ENCODE results near the gene SIDT2.

Gene SIDT2

GRCh38 chr11:117189941-117190544 lies 11.5 kb downstream of the SIDT2 start:
- Histone ChIP-seq H3K9ac (ENCODE audit: insufficient read length, low read depth) (no peak overlapping the region), H3K36me3 (ENCODE audit: insufficient read depth, insufficient read length, low read length) (peaks cover 75% of the 10 kb centered on the region)

DNA sequence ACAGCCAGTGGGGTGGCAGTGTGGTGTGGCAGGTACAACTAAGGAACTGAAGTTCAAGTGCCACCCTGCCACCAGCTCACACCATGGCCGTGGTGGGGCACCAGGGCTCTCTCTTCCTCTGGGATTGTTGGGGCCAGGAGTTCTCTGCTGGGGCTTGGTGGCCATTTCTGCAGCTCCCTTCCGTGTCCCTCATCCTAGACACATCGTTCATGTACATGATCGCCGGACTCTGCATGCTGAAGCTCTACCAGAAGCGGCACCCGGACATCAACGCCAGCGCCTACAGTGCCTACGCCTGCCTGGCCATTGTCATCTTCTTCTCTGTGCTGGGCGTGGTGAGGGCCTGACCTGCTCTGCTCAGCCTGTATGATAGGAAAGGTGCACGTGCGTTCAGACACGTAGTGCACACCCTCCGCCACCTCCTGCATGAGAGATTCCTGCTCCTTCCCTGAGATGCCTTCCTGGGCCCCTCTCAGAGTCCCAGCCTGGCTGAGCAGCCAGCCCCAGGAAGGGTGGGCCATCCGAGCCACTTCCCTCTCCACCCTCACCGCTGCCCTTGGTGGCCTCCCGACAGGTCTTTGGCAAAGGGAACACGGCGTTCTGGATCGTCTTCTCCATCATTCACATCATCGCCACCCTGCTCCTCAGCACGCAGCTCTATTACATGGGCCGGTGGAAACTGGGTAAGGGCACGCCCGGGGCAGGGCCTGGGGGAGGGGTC lies 13.3 kb downstream of the SIDT2 start:
- no peak overlapping the region for H3K4me3 ChIP-seq (ENCODE audit: insufficient read length, low read depth)

More at GRCh38 chr11:117189941-117190544, 11.5 kb downstream of the SIDT2 start:
- TF ChIP-seq SUZ12 (IDR thresholded peaks at IDR 0.05; ENCODE audit: extremely low read depth, insufficient read depth, insufficient read length) (no peak), ZNF274 (IDR thresholded peaks at IDR 0.05; ENCODE audit: low read depth, low read length) (no peak), YY1 (IDR thresholded peaks at IDR 0.05; ENCODE audit: insufficient read depth, insufficient read length) (no peak)
- no peaks in the 10 kb centered on the region for H3K27me3 ChIP-seq (ENCODE audit: insufficient read depth, insufficient read length)
- no peak overlapping the region for H3K4me3 ChIP-seq (ENCODE audit: insufficient read length, low read depth)
- DNase-seq (ENCODE audit: low read depth, low spot score) = no peak
- no peaks in the 10 kb centered on the region for H3K4me1 ChIP-seq (ENCODE audit: insufficient read depth, insufficient read length)
- H3K9me3 ChIP-seq (ENCODE audit: insufficient read depth, low read length) = no peaks in the 10 kb centered on the region

DNA sequence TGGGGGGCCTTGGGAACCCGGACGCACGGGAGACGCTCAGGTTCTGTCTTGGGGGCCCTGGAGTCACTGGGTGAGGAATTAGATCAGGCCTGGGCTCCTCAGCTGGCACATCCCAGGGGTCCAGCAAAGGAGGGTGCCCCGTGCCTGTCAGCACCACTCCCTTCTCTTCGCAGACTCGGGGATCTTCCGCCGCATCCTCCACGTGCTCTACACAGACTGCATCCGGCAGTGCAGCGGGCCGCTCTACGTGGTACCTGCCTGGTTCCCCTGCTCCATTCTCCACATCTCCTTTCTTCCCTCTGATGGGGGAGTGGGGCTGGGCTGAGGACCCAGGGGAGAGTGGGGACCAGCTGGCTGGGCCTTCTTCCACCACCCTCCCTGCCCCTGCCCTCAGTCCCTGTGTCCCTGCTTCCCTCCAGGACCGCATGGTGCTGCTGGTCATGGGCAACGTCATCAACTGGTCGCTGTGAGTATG lies 13.9 kb downstream of the SIDT2 start:
- no peaks in the 10 kb centered on the region for H3K9me3 ChIP-seq (ENCODE audit: insufficient read depth, low read length)
- H3K4me3 ChIP-seq (ENCODE audit: insufficient read length, low read depth) = no peak overlapping the region
- no peak overlapping the region for H3K9ac ChIP-seq (ENCODE audit: insufficient read length, low read depth)
- no peak for TF ChIP-seq SUZ12 (IDR thresholded peaks at IDR 0.05; ENCODE audit: extremely low read depth, insufficient read depth, insufficient read length)
- TF ChIP-seq YY1 (IDR thresholded peaks at IDR 0.05; ENCODE audit: insufficient read depth, insufficient read length) = no peak
- no peak for TF ChIP-seq ZNF274 (IDR thresholded peaks at IDR 0.05; ENCODE audit: low read depth, low read length)
- H3K27me3 ChIP-seq (ENCODE audit: insufficient read depth, insufficient read length) = no peaks in the 10 kb centered on the region
- no peak for DNase-seq (ENCODE audit: low read depth, low spot score)
- peaks cover 83% of the 10 kb centered on the region for H3K36me3 ChIP-seq (ENCODE audit: insufficient read depth, insufficient read length, low read length)
- no peaks in the 10 kb centered on the region for H3K4me1 ChIP-seq (ENCODE audit: insufficient read depth, insufficient read length)

More for the DNA sequence above, 13.3 kb downstream of the SIDT2 start:
- DNase-seq (ENCODE audit: low read depth, low spot score) = no peak
- no peaks in the 10 kb centered on the region for H3K27me3 ChIP-seq (ENCODE audit: insufficient read depth, insufficient read length)
- no peaks in the 10 kb centered on the region for H3K9me3 ChIP-seq (ENCODE audit: insufficient read depth, low read length)
- H3K4me1 ChIP-seq (ENCODE audit: insufficient read depth, insufficient read length) = no peaks in the 10 kb centered on the region
- no peak overlapping the region for H3K9ac ChIP-seq (ENCODE audit: insufficient read length, low read depth)
- H3K36me3 ChIP-seq (ENCODE audit: insufficient read depth, insufficient read length, low read length) = peaks cover 83% of the 10 kb centered on the region
- TF ChIP-seq YY1 (IDR thresholded peaks at IDR 0.05; ENCODE audit: insufficient read depth, insufficient read length) (no peak), ZNF274 (IDR thresholded peaks at IDR 0.05; ENCODE audit: low read depth, low read length) (no peak), SUZ12 (IDR thresholded peaks at IDR 0.05; ENCODE audit: extremely low read depth, insufficient read depth, insufficient read length) (no peak)

- no peak overlapping the region for H3K9ac ChIP-seq (ENCODE audit: insufficient read length, low read depth)
- TF ChIP-seq YY1 (IDR thresholded peaks at IDR 0.05; ENCODE audit: insufficient read depth, insufficient read length) = no peak
- TF ChIP-seq SUZ12 (IDR thresholded peaks at IDR 0.05; ENCODE audit: extremely low read depth, insufficient read depth, insufficient read length) = no peak
- no peak for TF ChIP-seq ZNF274 (IDR thresholded peaks at IDR 0.05; ENCODE audit: low read depth, low read length)
- no peaks in the 10 kb centered on the region for H3K27me3 ChIP-seq (ENCODE audit: insufficient read depth, insufficient read length)
- H3K4me3 ChIP-seq (ENCODE audit: insufficient read length, low read depth) = no peak overlapping the region
- peaks cover 78% of the 10 kb centered on the region for H3K36me3 ChIP-seq (ENCODE audit: insufficient read depth, insufficient read length, low read length)
- no peak for DNase-seq (ENCODE audit: low read depth, low spot score)
- peaks cover under 1% of the 10 kb centered on the region for H3K4me1 ChIP-seq (ENCODE audit: insufficient read depth, insufficient read length)
- no peaks in the 10 kb centered on the region for H3K9me3 ChIP-seq (ENCODE audit: insufficient read depth, low read length)
These were observed 14.8 kb downstream of the SIDT2 start for GRCh38 chr11:117193130-117194020.

- H3K9ac ChIP-seq (ENCODE audit: insufficient read length, low read depth) = no peak overlapping the region
- H3K4me1 ChIP-seq (ENCODE audit: insufficient read depth, insufficient read length) = peaks cover 3% of the 10 kb centered on the region
- no peaks in the 10 kb centered on the region for H3K9me3 ChIP-seq (ENCODE audit: insufficient read depth, low read length)
- peaks cover 69% of the 10 kb centered on the region for H3K36me3 ChIP-seq (ENCODE audit: insufficient read depth, insufficient read length, low read length)
- no peak overlapping the region for H3K4me3 ChIP-seq (ENCODE audit: insufficient read length, low read depth)
- H3K27me3 ChIP-seq (ENCODE audit: insufficient read depth, insufficient read length) = no peaks in the 10 kb centered on the region
- no peak for DNase-seq (ENCODE audit: low read depth, low spot score)
- TF ChIP-seq SUZ12 (IDR thresholded peaks at IDR 0.05; ENCODE audit: extremely low read depth, insufficient read depth, insufficient read length) (no peak), YY1 (IDR thresholded peaks at IDR 0.05; ENCODE audit: insufficient read depth, insufficient read length) (no peak), ZNF274 (IDR thresholded peaks at IDR 0.05; ENCODE audit: low read depth, low read length) (no peak)
These were observed 15.7 kb downstream of the SIDT2 start for GRCh38 chr11:117194267-117194666.

DNA sequence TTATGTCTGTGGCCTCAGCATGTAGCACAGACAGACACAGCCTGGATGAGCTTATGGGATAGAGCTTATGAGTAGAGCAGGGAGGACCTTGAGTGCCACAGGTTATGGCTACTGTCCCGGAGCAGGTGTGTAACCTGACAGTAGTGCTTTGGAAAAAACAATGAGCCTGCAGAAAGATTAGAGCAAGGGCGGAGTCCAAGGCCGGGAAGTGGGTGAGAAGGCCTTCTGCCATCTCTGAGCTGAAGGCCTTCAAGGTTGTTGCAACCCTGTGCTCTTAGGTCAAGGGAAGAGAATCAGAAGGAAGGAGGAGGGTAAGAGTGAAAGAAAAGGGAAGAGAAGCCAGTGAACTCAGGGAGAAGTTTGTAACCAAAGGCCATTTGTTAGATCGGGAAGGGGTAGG lies 16.7 kb downstream of the SIDT2 start:
- Histone ChIP-seq H3K9me3 (ENCODE audit: insufficient read depth, low read length) (no peaks in the 10 kb centered on the region), H3K27me3 (ENCODE audit: insufficient read depth, insufficient read length) (no peaks in the 10 kb centered on the region), H3K4me3 (ENCODE audit: insufficient read length, low read depth) (no peak overlapping the region), H3K36me3 (ENCODE audit: insufficient read depth, insufficient read length, low read length) (peaks cover 62% of the 10 kb centered on the region), H3K9ac (ENCODE audit: insufficient read length, low read depth) (no peak overlapping the region), H3K4me1 (ENCODE audit: insufficient read depth, insufficient read length) (peaks cover 5% of the 10 kb centered on the region)
- DNase-seq (ENCODE audit: low read depth, low spot score) = no peak
- TF ChIP-seq ZNF274 (IDR thresholded peaks at IDR 0.05; ENCODE audit: low read depth, low read length) = no peak
- no peak for TF ChIP-seq YY1 (IDR thresholded peaks at IDR 0.05; ENCODE audit: insufficient read depth, insufficient read length)
- TF ChIP-seq SUZ12 (IDR thresholded peaks at IDR 0.05; ENCODE audit: extremely low read depth, insufficient read depth, insufficient read length) = no peak

All from NT2/D1 (cell line).